Mononuclear cell (primary cell): ENCODE data around the gene FGF10. TPM values are rescaled to one million over a fixed set of nuclear protein-coding genes. Genes with fewer than 3 reads are reported as not detected.

Experiments used
- H3K27me3 ChIP-seq: 2 replicates; pipeline ENCODE4 v1.6.0; 2011; ENCODE audit warnings: low read length, control low read depth; ENCODE audit not compliant: insufficient read depth
- H3K4me1 ChIP-seq: 2 replicates; pipeline ENCODE4 v1.5.1; 2011; ENCODE audit warnings: mild to moderate bottlenecking, low read length, control low read depth; ENCODE audit not compliant: insufficient read depth
- H3K4me3 ChIP-seq: 2 replicates; pipeline ENCODE4 v1.5.1; 2011; ENCODE audit warnings: mild to moderate bottlenecking, low read length, moderate library complexity
- H3K9me3 ChIP-seq: 2 replicates; pipeline ENCODE4 v1.5.1; 2011; ENCODE audit warnings: low read depth, mild to moderate bottlenecking, control low read depth, low read length
- total RNA-seq: library from RNA; depleted of rRNA; stranded (reverse); fragments of >200 nt; gene quantifications from one replicate; pipeline ENCODE4 v1.2.3, GENCODE V29; 2012

FGF10 gene
- total RNA-seq = not detected

DNA sequence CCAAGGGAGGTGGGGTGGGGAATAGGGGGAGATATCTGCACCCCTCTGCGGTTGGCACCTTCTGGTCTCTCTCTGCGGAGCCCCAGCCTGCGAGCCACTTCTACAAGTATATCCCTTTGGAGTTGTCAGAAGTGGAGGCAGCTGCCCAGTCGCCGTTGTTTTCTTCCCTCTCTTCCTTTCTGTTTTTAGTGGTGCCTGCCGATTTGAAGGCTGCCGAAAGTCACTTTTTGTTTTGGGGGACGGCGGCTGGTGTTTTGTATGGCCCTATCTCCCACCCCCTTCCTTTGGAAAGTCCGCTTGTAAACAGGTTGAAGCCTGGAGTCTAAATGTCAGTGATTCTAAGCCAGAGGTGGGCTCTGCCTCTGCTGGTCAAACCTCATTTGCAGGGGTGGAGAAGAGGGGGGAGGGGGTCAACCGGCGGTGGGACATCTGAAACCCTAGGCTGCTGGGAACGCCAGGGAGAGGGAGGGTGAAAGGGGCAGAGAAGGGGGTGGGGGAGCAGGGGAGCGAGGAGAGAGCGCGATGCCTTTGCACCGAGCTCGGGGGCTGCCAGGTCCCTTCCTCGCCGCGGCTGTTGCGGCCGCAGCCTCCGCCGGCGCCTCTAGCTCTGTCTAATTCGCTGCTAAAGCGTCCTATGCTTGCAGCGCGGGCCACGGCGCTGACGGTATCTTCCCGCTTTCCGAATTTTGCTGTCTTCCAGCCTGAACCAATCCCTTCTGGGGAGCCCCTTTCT lies at the start of gene FGF10:
Gene FGF10 (minus strand): TSS at position 331 of the 733 bp plus-strand sequence. CDS start 738 bp downstream, outside the sequence.
- Histone ChIP-seq H3K27me3 (peaks cover 52% of the 10 kb centered on the region), H3K9me3 (no peaks in the 10 kb centered on the region), H3K4me3 (no peak within 1 kb of the TSS), H3K4me1 (no peaks in the 10 kb centered on the region)

- H3K4me1 ChIP-seq = no peaks in the 10 kb centered on the region
- no peaks in the 10 kb centered on the region for H3K9me3 ChIP-seq
- H3K27me3 ChIP-seq = no peaks in the 10 kb centered on the region
- no peak overlapping the region for H3K4me3 ChIP-seq
Observed at GRCh38 chr5:44426944-44427343, 37.7 kb upstream of the FGF10 start.

GRCh38 chr5:44412286-44412685 lies 23.1 kb upstream of the FGF10 start:
- Histone ChIP-seq H3K9me3 (no peaks in the 10 kb centered on the region), H3K27me3 (no peaks in the 10 kb centered on the region), H3K4me1 (no peaks in the 10 kb centered on the region), H3K4me3 (no peak overlapping the region)

GRCh38 chr5:44402084-44402483 lies 12.9 kb upstream of the FGF10 start:
- H3K4me1 ChIP-seq = no peaks in the 10 kb centered on the region
- H3K9me3 ChIP-seq = no peaks in the 10 kb centered on the region
- H3K27me3 ChIP-seq = no peaks in the 10 kb centered on the region
- no peak overlapping the region for H3K4me3 ChIP-seq

GRCh38 chr5:44401611-44402010 lies 12.4 kb upstream of the FGF10 start:
- no peaks in the 10 kb centered on the region for H3K4me1 ChIP-seq
- no peak overlapping the region for H3K4me3 ChIP-seq
- H3K27me3 ChIP-seq = no peaks in the 10 kb centered on the region
- no peaks in the 10 kb centered on the region for H3K9me3 ChIP-seq

- Histone ChIP-seq H3K9me3 (no peaks in the 10 kb centered on the region), H3K27me3 (no peaks in the 10 kb centered on the region), H3K4me3 (no peak overlapping the region), H3K4me1 (no peaks in the 10 kb centered on the region)
Observed at GRCh38 chr5:44398382-44398781, 9.2 kb upstream of the FGF10 start.

- no peak overlapping the region for H3K4me3 ChIP-seq
- no peaks in the 10 kb centered on the region for H3K9me3 ChIP-seq
- no peaks in the 10 kb centered on the region for H3K4me1 ChIP-seq
- peaks cover 6% of the 10 kb centered on the region for H3K27me3 ChIP-seq
Observed at GRCh38 chr5:44396312-44396711, 7.1 kb upstream of the FGF10 start.

- no peaks in the 10 kb centered on the region for H3K9me3 ChIP-seq
- H3K4me3 ChIP-seq = no peak overlapping the region
- H3K27me3 ChIP-seq = peaks cover 52% of the 10 kb centered on the region
- no peaks in the 10 kb centered on the region for H3K4me1 ChIP-seq
Observed at GRCh38 chr5:44390351-44390750, 1.1 kb upstream of the FGF10 start.

DNA sequence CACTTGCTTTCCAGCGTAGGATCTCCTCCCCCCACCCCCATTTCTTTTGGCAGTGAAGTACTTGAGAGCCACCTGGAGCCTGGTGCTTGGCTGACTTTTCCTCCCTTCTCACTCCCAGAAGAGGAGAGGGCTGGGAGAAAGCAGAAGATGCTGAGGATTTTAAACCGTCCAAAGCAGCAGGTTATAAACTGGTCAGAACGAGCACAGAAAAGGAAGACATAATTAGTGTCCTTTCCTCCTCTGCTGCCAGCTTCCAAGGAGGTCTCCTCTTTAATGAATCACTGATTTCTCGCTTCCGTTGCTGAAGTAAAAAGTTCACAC lies 563 bp upstream of the FGF10 start:
- Histone ChIP-seq H3K4me3 (no peak overlapping the region), H3K9me3 (no peaks in the 10 kb centered on the region), H3K4me1 (no peaks in the 10 kb centered on the region), H3K27me3 (peaks cover 52% of the 10 kb centered on the region)

- Histone ChIP-seq H3K9me3 (no peaks in the 10 kb centered on the region), H3K27me3 (peaks cover 52% of the 10 kb centered on the region), H3K4me1 (no peaks in the 10 kb centered on the region), H3K4me3 (no peak overlapping the region)
Observed at GRCh38 chr5:44388321-44389089, 715 bp downstream of the FGF10 start.

- peaks cover 51% of the 10 kb centered on the region for H3K27me3 ChIP-seq
Observed at GRCh38 chr5:44387921-44388320, 1.3 kb downstream of the FGF10 start.

DNA sequence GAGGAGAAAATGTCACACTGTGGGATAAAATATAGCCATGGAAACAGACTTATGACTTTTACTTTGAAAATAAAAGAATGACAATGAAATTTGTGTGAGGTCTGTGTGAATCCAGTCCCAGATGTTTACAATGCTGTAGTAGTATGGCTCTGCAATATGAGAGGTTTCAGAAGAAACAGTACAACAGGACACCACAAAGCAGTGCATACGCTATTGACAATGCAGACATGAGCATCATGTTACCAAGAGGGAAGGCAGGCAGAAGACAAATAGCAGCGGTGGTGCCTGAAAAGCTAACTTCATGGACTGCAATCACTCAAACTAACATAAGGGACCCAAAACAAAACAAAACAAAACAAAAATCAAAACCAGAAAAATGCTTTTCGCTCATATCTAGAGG lies 1.8 kb downstream of the FGF10 start:
- no peaks in the 10 kb centered on the region for H3K9me3 ChIP-seq
- H3K4me1 ChIP-seq = no peaks in the 10 kb centered on the region
- peaks cover 50% of the 10 kb centered on the region for H3K27me3 ChIP-seq
- H3K4me3 ChIP-seq = no peak overlapping the region

More at GRCh38 chr5:44387921-44388320, 1.3 kb downstream of the FGF10 start:
- Histone ChIP-seq H3K4me1 (no peaks in the 10 kb centered on the region), H3K4me3 (no peak overlapping the region), H3K9me3 (no peaks in the 10 kb centered on the region)

DNA sequence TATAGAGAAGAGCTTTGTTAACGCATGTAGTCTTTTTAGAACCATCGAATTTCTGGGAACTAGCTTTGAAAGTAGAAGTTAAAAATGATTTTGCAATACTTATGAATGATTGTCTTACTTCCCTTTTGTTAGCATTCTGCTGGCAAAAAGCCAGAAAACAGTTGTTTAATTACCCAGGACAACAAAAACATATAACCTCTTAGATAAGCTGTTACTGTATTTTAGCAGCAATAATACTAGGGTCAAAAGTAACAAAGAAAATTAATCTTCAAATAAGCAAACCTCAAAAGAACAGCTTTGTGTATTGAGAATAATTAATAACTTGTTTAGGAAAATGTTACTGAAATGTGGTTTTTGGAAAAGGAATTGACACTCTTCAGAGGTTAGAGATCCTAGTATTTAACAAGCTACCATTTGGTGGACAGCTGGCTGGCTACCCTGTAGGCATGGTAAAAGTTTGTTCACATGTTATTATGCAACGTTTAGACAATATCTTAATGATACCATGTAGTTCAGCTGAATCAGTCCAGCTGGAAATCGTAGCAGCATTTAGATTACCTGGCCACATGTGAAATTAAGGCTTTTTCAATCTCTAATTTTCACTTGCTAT lies 3.8 kb downstream of the FGF10 start:
- Histone ChIP-seq H3K9me3 (no peaks in the 10 kb centered on the region), H3K4me3 (no peak overlapping the region), H3K27me3 (peaks cover 37% of the 10 kb centered on the region), H3K4me1 (no peaks in the 10 kb centered on the region)

DNA sequence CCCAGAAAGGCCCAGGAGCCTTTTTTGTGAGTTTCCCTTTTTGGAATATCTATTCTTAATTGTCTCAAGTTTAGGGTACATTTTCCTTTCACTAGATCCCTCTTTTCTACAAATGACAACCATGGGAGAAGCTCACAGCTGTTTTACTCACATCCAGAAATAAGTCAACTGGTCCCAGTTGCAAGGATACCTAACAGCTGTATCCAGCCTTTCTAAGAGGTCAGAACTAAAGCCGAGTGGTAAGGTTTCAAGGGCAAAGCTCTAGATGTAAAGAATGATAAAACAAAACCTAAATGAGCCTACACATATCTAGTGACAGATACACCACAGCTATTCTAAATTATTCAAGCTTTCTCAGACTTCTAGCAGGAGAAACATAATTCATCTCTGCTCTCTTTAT lies 4.4 kb downstream of the FGF10 start:
- Histone ChIP-seq H3K9me3 (no peaks in the 10 kb centered on the region), H3K4me3 (no peak overlapping the region), H3K27me3 (peaks cover 31% of the 10 kb centered on the region), H3K4me1 (no peaks in the 10 kb centered on the region)

DNA sequence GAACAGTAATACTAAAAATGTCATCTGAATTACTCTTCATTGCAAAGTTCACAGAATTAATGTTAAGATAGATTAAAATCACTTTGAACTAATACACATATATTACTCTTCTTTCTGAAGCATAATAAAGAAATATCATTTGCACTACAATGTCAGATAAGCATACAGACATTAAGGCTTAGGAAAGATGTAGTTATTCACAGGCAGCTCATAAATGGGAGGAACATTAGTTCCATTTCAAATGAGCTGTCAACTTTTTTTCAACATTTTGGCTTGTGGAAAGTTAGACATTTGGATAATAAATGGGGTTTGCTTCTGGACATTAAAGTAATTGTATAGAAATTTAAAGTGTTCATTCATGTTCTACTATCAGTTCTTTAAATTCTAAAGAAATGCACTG lies 6.3 kb downstream of the FGF10 start:
- H3K9me3 ChIP-seq = no peaks in the 10 kb centered on the region
- H3K4me1 ChIP-seq = no peaks in the 10 kb centered on the region
- no peak overlapping the region for H3K4me3 ChIP-seq
- peaks cover 13% of the 10 kb centered on the region for H3K27me3 ChIP-seq
